ENCODE measurements around the gene TTLL8.

DNA sequence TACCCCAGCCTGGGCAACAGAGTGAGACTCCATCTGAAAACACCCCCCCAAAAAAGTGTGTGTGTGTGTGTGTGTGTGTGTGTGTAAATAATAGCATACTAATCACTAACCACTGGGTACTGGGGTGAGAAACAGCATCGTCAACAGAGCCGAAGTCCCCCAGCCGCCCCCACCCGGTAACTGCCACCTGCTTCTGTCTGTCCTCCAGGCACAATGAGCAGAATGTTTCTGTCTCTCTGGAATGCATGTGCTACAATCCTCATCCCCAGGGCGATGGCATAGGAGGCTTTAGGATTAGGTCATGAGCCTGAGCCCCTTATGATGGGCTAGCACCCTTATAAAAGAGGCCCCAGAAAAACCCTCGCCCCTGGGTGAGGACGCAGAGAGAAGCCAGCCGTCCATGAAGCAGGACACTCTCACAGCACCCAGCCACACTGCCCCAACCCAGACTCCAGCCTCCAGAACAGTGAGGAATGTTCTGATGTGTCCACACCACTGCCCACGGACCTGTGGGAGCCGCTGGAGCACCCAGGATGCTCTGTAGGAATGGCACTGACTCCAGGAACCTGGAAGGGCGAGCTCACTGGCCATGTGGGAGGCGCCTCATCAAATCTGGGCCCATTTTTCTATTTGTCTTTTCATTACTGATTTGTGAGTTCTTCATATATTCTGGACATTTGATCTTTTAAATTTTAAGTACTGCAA is 9.9 kb downstream of the TTLL8 start:
- TF ChIP-seq, protein P1, sequence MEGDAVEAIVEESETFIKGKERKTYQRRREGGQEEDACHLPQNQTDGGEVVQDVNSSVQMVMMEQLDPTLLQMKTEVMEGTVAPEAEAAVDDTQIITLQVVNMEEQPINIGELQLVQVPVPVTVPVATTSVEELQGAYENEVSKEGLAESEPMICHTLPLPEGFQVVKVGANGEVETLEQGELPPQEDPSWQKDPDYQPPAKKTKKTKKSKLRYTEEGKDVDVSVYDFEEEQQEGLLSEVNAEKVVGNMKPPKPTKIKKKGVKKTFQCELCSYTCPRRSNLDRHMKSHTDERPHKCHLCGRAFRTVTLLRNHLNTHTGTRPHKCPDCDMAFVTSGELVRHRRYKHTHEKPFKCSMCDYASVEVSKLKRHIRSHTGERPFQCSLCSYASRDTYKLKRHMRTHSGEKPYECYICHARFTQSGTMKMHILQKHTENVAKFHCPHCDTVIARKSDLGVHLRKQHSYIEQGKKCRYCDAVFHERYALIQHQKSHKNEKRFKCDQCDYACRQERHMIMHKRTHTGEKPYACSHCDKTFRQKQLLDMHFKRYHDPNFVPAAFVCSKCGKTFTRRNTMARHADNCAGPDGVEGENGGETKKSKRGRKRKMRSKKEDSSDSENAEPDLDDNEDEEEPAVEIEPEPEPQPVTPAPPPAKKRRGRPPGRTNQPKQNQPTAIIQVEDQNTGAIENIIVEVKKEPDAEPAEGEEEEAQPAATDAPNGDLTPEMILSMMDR (IDR thresholded peaks at IDR 0.05; ENCODE audit: low read length): no peak
- TF ChIP-seq EZH2 (optimal IDR thresholded peaks at IDR 0.05; ENCODE audit: low read depth, low read length): no peak
